Tibial nerve (tissue), 4 donors: Measurements from ENCODE around the gene UBE2D2. TPM values are rescaled to one million over a fixed set of nuclear protein-coding genes. Genes with fewer than 3 reads are reported as not detected.

Experiments
- DNase-seq, 2 donors: peaks; one replicate each; pipeline ENCODE4 v3.0.0-alpha.2; 2019; ENCODE audit warnings: low spot score in 2 of 2
- H3K27ac ChIP-seq, 4 donors: fragments of 200-600 bp; sonication (generic) in 3 of 4; one replicate each; pipeline ENCODE4 v1.5.1; 2017 to 2019; ENCODE audit warnings: mild to moderate bottlenecking in 1 of 4
- H3K27me3 ChIP-seq, 2 donors: fragments of 200-600 bp; sonication (generic) in 1 of 2; one replicate each; pipeline versions ENCODE4 v1.5.1 to v1.6.0; 2017 to 2019
- H3K36me3 ChIP-seq, 3 donors: fragments of 200-600 bp; sonication (generic); one replicate each; pipeline ENCODE4 v1.5.1; 2018 to 2019
- H3K4me1 ChIP-seq, 4 donors: fragments of 200-600 bp; sonication (generic) in 3 of 4; one replicate each; pipeline ENCODE4 v1.5.1; 2017 to 2019
- H3K4me3 ChIP-seq, 4 donors: fragments of 200-600 bp; sonication (generic) in 3 of 4; one replicate each; pipeline ENCODE4 v1.5.1; 2017 to 2019; ENCODE audit warnings: mild to moderate bottlenecking in 1 of 4, moderate library complexity in 1 of 4
- H3K9me3 ChIP-seq, 4 donors: fragments of 200-600 bp; sonication (generic) in 3 of 4; one replicate each; pipeline ENCODE4 v1.5.1; 2017 to 2019
- CTCF ChIP-seq, 5 experiments: fragments of 200-600 bp in 3 of 5; fragments of 450-650 bp in 2 of 5; sonication (generic) in 3 of 5; IDR thresholded peaks; one replicate each; pipeline ENCODE4 v1.5.1; 2016 to 2019; ENCODE audit warnings: antibody characterized with exemption in 5 of 5, mild to moderate bottlenecking in 3 of 5, moderate library complexity in 2 of 5
- EP300 ChIP-seq, 2 donors: sonication (generic); formaldehyde crosslinking; IDR thresholded peaks; one replicate each; pipeline ENCODE4 v1.6.1; 2017; ENCODE audit warnings: antibody characterized with exemption in 2 of 2, mild to moderate bottlenecking in 1 of 2
- POLR2A ChIP-seq, 2 donors: fragments of 450-650 bp; IDR thresholded peaks; one replicate each; pipeline ENCODE4 v1.6.1; 2017; ENCODE audit warnings: antibody characterized with exemption in 2 of 2, mild to moderate bottlenecking in 2 of 2, moderate library complexity in 2 of 2
- WGBS, 2 donors: methylation state at CpG; one replicate each; pipeline ENCODE4 v1.1.5; 2018; 5-methylcytosine and 5-hydroxymethylcytosine counted together
- total RNA-seq, 4 donors: library from RNA; depleted of rRNA; stranded (reverse); fragments of >200 nt; gene quantifications; one replicate each; pipeline ENCODE4 v1.1.0, GENCODE V29; 2016

Gene UBE2D2
- total RNA-seq, 4 donors from 2014 or later, result 85.9 to 118 (median 99.7) TPM

GRCh38 chr5:139636207-139636792 lies 75.2 kb downstream of the UBE2D2 start:
- no peak for TF ChIP-seq POLR2A (IDR thresholded peaks at IDR 0.05)
- no peak for TF ChIP-seq CTCF (IDR thresholded peaks at IDR 0.05)
- no peak for TF ChIP-seq EP300 (IDR thresholded peaks at IDR 0.05)
- Histone ChIP-seq H3K27me3 (no peaks in the 10 kb centered on the region), H3K27ac (peak overlapping the region in 3 of 4 donors; percentile 86 to 94 (median 93)), H3K9me3 (no peaks in the 10 kb centered on the region), H3K36me3 (no peaks in the 10 kb centered on the region), H3K4me1 (peaks cover 5 to 69% (median 43%) of the 10 kb centered on the region in 4 donors), H3K4me3 (no peak overlapping the region)
- DNase-seq, result no peak
- WGBS, 2 donors, result 51 to 57% methylated on average over 2 of the region's 2 CpGs

- H3K4me1 ChIP-seq, result peaks cover 5 to 72% (median 43%) of the 10 kb centered on the region in 4 donors
- peak overlapping the region; percentile 64 to 94 (median 90) for H3K27ac ChIP-seq
These were observed 75.9 kb downstream of the UBE2D2 start for GRCh38 chr5:139636975-139637408.

GRCh38 chr5:139637438-139638089 lies 76.4 kb downstream of the UBE2D2 start:
- Histone ChIP-seq H3K36me3 (no peaks in the 10 kb centered on the region), H3K27ac (peak overlapping the region; percentile 64 to 94 (median 90)), H3K27me3 (no peaks in the 10 kb centered on the region), H3K4me1 (peaks cover 5 to 78% (median 43%) of the 10 kb centered on the region in 4 donors), H3K9me3 (no peaks in the 10 kb centered on the region), H3K4me3 (peak overlapping the region; percentile 33 to 60 (median 46))
- 1% methylated on average over 15 to 42 of the region's 62 CpGs for WGBS, 2 donors
- peak; percentile 80 to 82 for DNase-seq
- TF ChIP-seq CTCF (IDR thresholded peaks at IDR 0.05), result peak in 3 of 5 experiments; percentile 21 to 77 (median 72)
- TF ChIP-seq EP300 (IDR thresholded peaks at IDR 0.05), result peak; percentile 32 to 86
- TF ChIP-seq POLR2A (IDR thresholded peaks at IDR 0.05), result peak in 1 of 2 donors; percentile 14

More at GRCh38 chr5:139636975-139637408, 75.9 kb downstream of the UBE2D2 start:
- no peak for DNase-seq
- Histone ChIP-seq H3K36me3 (no peaks in the 10 kb centered on the region), H3K4me3 (peak overlapping the region; percentile 33 to 60 (median 46)), H3K9me3 (no peaks in the 10 kb centered on the region), H3K27me3 (no peaks in the 10 kb centered on the region)
- TF ChIP-seq POLR2A (IDR thresholded peaks at IDR 0.05) (no peak), EP300 (IDR thresholded peaks at IDR 0.05) (no peak), CTCF (IDR thresholded peaks at IDR 0.05) (no peak)
- 9% methylated on average over 1 to 4 of the region's 6 CpGs for WGBS, 2 donors

GRCh38 chr5:139638090-139638735 lies 77.1 kb downstream of the UBE2D2 start:
- H3K4me1 ChIP-seq, result peaks cover 5 to 85% (median 47%) of the 10 kb centered on the region in 4 donors

GRCh38 chr5:139638736-139639618 lies 77.8 kb downstream of the UBE2D2 start:
- peaks cover 5 to 86% (median 50%) of the 10 kb centered on the region in 4 donors for H3K4me1 ChIP-seq
- H3K4me3 ChIP-seq, result peak overlapping the region in 2 of 4 donors; percentile 34 to 59
- H3K27me3 ChIP-seq, result no peaks in the 10 kb centered on the region
- peak overlapping the region; percentile 64 to 94 (median 90) for H3K27ac ChIP-seq
- H3K36me3 ChIP-seq, result no peaks in the 10 kb centered on the region
- 53 to 59% methylated on average over 11 to 12 of the region's 12 CpGs for WGBS, 2 donors
- TF ChIP-seq CTCF (IDR thresholded peaks at IDR 0.05) (no peak), EP300 (IDR thresholded peaks at IDR 0.05) (no peak), POLR2A (IDR thresholded peaks at IDR 0.05) (no peak)
- DNase-seq, result no peak
- H3K9me3 ChIP-seq, result no peaks in the 10 kb centered on the region

More at GRCh38 chr5:139638090-139638735, 77.1 kb downstream of the UBE2D2 start:
- H3K27ac ChIP-seq, result peak overlapping the region; percentile 64 to 94 (median 90)
- peak overlapping the region; percentile 33 to 60 (median 46) for H3K4me3 ChIP-seq
- no peak for DNase-seq
- no peaks in the 10 kb centered on the region for H3K9me3 ChIP-seq
- no peaks in the 10 kb centered on the region for H3K36me3 ChIP-seq
- TF ChIP-seq POLR2A (IDR thresholded peaks at IDR 0.05), result no peak
- peak in 1 of 2 donors; percentile 63 for TF ChIP-seq EP300 (IDR thresholded peaks at IDR 0.05)
- WGBS, 2 donors, result 6 to 10% methylated on average over 8 to 13 of the region's 23 CpGs
- no peaks in the 10 kb centered on the region for H3K27me3 ChIP-seq
